ENCODE measurements around the gene TAB2. TPM values are rescaled to one million over a fixed set of nuclear protein-coding genes. Genes with fewer than 3 reads are reported as not detected.

Gene TAB2
- total RNA-seq, 1 experiment from 2014 or later = 56.2 TPM

GRCh38 chr6:149393002-149393679 lies 75.6 kb downstream of the TAB2 start:
- peaks cover 9 to 25% (median 14%) of the 10 kb centered on the region in 3 experiments; a peak in 6 of 7 replicates for H3K36me3 Mint-ChIP-seq (ENCODE audit: insufficient read depth in 1 of 3, low read depth in 3 of 3)
- H2AFZ ChIP-seq (ENCODE audit: low read length) = no peak overlapping the region
- no peak overlapping the region for H3K14ac ChIP-seq (ENCODE audit: insufficient read depth, low read length)
- DNase-seq = no peak
- no peaks in the 10 kb centered on the region for H3K23me2 ChIP-seq (ENCODE audit: insufficient read length, low read depth, low read length, poor library complexity, severe bottlenecking)
- H3K23ac ChIP-seq (ENCODE audit: insufficient read length, low read depth, low read length) = no peak overlapping the region
- H4K20me1 ChIP-seq (ENCODE audit: control insufficient read depth, insufficient read depth, insufficient read length) = no peaks in the 10 kb centered on the region
- H3K9me3 ChIP-seq (ENCODE audit: control insufficient read depth, low read depth, low read length) = no peaks in the 10 kb centered on the region
- H2BK5ac ChIP-seq (ENCODE audit: insufficient read length, low read length) = no peak overlapping the region
- H3K9me3 Mint-ChIP-seq = peaks cover 0 to under 1% of the 10 kb centered on the region in 2 experiments; a peak in 2 of 5 replicates
- H3K9ac ChIP-seq (ENCODE audit: extremely low read depth, insufficient read length, low read length) = no peak overlapping the region
- H3K27ac Mint-ChIP-seq = no peak overlapping the region
- H2BK15ac ChIP-seq (ENCODE audit: low read depth, low read length) = no peak overlapping the region
- H3K27ac ChIP-seq (ENCODE audit: insufficient read length, low read depth, low read length) = no peak overlapping the region
- H3K56ac ChIP-seq (ENCODE audit: insufficient read length, low read depth, low read length) = no peak overlapping the region
- no peak overlapping the region for H2BK20ac ChIP-seq (ENCODE audit: low read depth, low read length, poor library complexity, severe bottlenecking)
- no peak overlapping the region for H3K4ac ChIP-seq (ENCODE audit: low read depth, low read length)
- H3K27me3 ChIP-seq (ENCODE audit: insufficient read depth, low read length) = no peaks in the 10 kb centered on the region
- H3K79me2 ChIP-seq (ENCODE audit: insufficient read depth, low read length) = no peaks in the 10 kb centered on the region
- H4K8ac ChIP-seq (replicated peaks; ENCODE audit: insufficient read length, low read depth, low read length) = no peak overlapping the region
- H2BK120ac ChIP-seq (ENCODE audit: low read depth, low read length, poor library complexity, severe bottlenecking) = no peak overlapping the region
- H3K4me1 Mint-ChIP-seq = peaks cover 0 to 3% of the 10 kb centered on the region in 2 experiments; a peak in 2 of 4 replicates
- no peak for TF ChIP-seq CTCF (conservative IDR thresholded peaks at IDR 0.05)
- H3K79me1 ChIP-seq (ENCODE audit: insufficient read depth, low read depth, low read length, poor library complexity, severe bottlenecking) = no peaks in the 10 kb centered on the region
- no peak overlapping the region for H3T11ph ChIP-seq (ENCODE audit: low read length)
- no peak overlapping the region for H2BK12ac ChIP-seq (ENCODE audit: insufficient read length, low read depth, low read length)
- no peak overlapping the region for H2AK5ac ChIP-seq (ENCODE audit: insufficient read length, low read length)
- no peak overlapping the region for H4K5ac ChIP-seq (ENCODE audit: insufficient read length, low read depth, low read length)
- no peak overlapping the region for H3K18ac ChIP-seq (ENCODE audit: insufficient read length, low read depth, low read length)
- H3K4me2 ChIP-seq (ENCODE audit: insufficient read depth, insufficient read length, low read length) = no peak overlapping the region
- no peaks in the 10 kb centered on the region for H3K4me1 ChIP-seq (ENCODE audit: insufficient read depth, low read length)
- no peak overlapping the region for H3K4me3 Mint-ChIP-seq
- H4K91ac ChIP-seq (ENCODE audit: insufficient read length, low read depth, low read length) = no peak overlapping the region
- H3K27me3 Mint-ChIP-seq (ENCODE audit: low read depth) = no peaks in the 10 kb centered on the region
